D721Med (cell line): Measurements from ENCODE around the gene TSKU.

Experiments
- DNase-seq: peaks from one replicate; pipeline ENCODE4 v3.0.0; 2011; ENCODE audit warnings: low spot score; ENCODE audit not compliant: insufficient read length
- FAIRE-seq: peaks from 2 replicates; lab custom pipeline; 2011; peaks lifted over from hg19 to GRCh38; lab: Jason Lieb, UNC
- TF ChIP-seq, protein P1 (sequence below): IDR thresholded peaks from 2 replicates; pipeline ENCODE4 v1.5.1; 2012; ENCODE audit warnings: mild to moderate bottlenecking, control low read depth; ENCODE audit not compliant: insufficient read depth; ENCODE audit errors: missing control alignments

The TSKU gene

DNA sequence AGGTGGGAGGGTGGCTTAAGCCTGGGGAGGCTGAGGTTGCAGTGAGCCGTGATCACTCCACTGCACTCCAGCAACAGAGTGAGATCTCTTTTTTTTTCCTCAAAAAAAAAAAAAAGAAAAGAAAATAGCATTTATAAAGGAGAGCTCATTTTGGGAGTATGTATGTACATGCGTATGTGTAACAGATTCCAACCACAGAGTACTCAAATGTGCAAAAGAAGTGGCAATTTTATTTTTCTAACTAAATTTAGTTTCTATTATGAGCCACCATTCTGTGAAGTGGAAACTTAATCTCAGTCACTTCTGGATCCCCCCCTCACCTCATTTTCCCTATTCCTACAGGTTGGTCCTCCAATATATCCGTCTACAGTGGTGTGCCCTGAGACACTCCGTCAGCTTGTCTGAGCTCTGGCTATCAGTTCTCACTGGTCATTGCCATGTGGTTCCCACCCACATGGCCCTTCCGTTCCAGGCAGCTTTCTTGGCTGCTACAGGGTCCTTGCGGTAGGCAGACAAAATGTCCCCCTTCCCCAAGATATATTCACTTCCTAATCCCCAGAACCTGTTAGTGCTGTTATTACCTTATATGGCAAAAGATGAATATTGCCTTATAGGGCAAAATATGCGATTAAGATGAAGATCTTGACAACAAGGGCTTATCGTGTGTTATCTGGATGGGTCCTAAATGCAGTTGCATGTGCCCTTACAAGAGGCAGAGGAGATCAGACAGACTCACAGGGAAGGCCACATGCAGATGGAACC lies 35.8 kb upstream of the TSKU start:
- DNase-seq (no peak), FAIRE-seq (no peak)
- TF ChIP-seq, protein P1, sequence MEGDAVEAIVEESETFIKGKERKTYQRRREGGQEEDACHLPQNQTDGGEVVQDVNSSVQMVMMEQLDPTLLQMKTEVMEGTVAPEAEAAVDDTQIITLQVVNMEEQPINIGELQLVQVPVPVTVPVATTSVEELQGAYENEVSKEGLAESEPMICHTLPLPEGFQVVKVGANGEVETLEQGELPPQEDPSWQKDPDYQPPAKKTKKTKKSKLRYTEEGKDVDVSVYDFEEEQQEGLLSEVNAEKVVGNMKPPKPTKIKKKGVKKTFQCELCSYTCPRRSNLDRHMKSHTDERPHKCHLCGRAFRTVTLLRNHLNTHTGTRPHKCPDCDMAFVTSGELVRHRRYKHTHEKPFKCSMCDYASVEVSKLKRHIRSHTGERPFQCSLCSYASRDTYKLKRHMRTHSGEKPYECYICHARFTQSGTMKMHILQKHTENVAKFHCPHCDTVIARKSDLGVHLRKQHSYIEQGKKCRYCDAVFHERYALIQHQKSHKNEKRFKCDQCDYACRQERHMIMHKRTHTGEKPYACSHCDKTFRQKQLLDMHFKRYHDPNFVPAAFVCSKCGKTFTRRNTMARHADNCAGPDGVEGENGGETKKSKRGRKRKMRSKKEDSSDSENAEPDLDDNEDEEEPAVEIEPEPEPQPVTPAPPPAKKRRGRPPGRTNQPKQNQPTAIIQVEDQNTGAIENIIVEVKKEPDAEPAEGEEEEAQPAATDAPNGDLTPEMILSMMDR = no peak

DNA sequence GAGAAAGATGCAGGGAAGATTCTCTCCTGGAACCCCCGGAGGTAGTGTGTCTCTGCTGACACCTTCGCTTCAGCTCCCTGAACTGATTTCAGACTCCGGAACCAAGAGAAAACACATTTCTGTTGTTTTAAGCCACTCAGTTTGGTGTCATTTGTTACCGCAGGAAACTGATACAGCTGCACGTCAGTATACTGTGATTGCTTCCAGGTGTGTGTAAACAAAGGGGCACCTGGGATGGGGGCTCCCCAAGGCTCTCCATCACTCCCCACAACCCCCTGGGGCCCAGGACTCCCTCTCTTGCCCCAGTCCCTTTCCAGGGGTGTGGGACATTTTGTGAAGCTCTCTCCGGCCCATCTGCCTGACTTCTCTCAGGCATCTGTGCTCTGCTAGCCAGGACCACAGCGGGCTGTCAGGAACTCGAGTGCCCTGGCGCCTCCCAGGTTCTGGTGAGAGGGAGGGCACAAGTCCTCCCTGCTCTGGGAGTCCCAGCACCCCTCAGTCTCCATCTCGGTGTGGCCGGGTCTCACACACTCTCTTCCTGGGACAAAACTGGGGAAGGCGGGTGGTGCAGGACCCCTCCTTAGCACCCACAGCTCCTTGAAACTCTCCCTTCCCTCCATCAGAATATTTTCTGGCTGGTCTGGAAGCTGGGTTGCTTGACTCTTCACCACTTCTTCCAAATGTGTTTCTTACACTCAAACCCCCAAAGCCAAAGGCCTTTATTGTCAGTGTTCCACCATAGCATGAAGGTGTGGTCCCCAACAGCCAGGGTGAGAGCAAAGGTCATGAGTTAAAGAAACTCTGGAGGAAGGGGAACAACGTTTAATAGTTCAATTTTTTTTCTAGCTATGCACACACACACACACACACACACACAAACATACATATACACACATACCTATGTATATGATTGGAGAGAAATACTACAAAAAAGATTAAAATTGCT lies 35.0 kb upstream of the TSKU start:
- TF ChIP-seq, protein P1 = no peak

DNA sequence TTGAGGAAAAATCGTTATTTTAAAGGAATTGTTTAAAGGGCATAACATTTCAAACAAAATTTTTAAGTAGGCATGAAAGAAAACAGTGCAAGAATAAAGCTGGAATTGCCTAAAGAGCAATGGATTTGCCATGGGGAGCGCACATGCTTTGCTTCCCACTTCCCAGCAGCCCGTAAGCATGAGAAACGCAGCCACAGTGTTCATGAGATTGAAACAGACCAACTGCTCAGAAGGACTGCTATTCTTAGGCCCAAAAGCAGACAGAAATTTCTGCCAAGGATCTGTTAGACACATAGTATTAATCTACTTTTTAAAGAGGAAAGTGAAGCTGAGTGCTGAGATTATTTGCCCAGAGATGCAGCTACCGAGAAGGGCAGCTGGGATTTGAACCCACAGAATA lies 34.2 kb upstream of the TSKU start:
- no peak for DNase-seq
- no peak for FAIRE-seq
- TF ChIP-seq, protein P1 = no peak

More for the DNA sequence above, 35.0 kb upstream of the TSKU start:
- DNase-seq = no peak
- no peak for FAIRE-seq

DNA sequence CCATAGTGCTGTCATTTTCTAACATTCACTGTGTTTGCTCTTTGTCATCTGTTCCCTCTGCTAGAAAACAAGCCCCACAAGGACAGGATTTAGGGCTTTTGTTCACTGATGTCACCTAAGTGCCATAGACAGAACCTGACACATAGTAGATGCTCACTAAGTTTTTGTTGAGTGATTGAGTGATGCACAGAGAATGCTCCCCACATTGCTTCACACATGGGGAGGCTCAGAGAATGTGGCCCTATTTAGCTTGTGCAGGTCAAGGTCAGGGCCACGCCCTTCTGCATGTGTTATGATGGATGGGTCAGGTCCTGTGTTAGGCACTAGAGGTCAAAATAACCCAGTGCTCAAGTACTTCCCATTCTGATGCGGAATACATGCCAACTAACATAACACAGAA lies 33.1 kb upstream of the TSKU start:
- no peak for DNase-seq
- FAIRE-seq = no peak
- TF ChIP-seq, protein P1 = no peak

DNA sequence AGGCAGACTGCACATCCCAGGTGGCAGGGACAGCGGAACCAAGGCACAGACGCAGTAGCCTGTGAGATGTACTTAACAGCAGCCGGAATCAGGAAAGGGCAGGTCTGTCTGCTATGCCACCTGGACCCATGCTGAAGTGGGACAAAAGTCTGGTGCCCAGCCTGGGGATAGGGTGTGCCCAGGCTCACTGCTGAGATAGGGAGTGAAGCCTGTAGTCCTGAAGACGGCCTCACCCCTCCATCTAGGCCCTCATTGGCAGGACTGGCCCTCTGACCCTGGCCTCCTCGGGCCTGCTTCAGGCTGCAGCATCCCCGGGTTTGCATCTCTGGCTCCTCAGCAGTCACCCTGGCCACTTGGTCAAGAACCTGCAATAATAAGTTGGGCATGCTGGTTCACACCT lies 32.4 kb upstream of the TSKU start:
- TF ChIP-seq, protein P1 = no peak
- no peak for FAIRE-seq
- no peak for DNase-seq

DNA sequence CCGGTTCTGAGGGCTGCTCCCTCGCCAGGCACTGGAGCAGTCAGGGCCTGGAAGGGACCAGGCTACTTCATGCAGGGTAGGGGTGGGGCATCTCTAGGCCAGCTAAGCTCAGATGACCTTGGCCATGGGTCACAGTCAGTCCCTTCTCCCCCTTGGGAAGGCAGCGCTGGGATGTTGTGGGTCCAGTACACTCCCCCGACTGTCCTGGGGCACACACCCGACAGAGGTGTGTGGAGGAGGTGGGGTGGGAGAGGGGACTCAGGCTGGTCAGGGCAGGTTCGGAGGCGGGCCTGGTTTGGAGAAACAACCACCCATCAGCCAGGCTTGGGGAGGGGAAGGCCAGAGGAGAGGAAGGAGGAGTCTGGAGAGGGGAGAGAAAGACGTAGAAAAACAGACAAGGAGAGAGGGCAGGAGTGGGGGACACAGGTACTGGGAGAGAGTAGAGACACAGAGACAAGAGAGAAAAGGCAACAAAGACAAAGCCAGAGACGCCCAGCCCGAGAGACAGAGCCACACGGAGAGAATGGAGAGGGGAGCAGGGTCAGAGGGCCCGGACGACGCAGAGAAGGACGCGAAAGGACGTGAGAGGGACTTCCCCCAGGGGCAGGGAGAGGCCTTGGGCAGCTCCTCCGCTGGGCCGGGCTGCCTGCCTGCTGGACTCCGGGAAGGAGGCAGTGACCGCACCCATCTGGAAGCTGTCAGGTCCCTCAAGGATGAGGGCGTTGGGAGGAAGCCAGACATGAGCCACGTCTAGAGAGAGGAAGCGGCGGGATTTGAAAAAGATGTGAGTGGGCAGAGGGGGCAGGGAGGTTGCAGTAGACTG lies 30.6 kb upstream of the TSKU start:
- FAIRE-seq (no peak), DNase-seq (no peak)
- TF ChIP-seq, protein P1 = no peak
